Liver (tissue), 9 donors: ENCODE measurements around the gene UPK3A. TPM values are rescaled to one million over a fixed set of nuclear protein-coding genes. Genes with fewer than 3 reads are reported as not detected.

Source experiments
- DNase-seq: peaks from one replicate; pipeline ENCODE4 v3.0.0-alpha.2; 2017; ENCODE audit warnings: low spot score
- H3K27ac ChIP-seq, 2 donors: one replicate each; pipeline ENCODE4 v1.7.0; 2013; ENCODE audit warnings: inconsistent platforms in 2 of 2, low read length in 2 of 2, control low read depth in 1 of 2, low read depth in 1 of 2, mild to moderate bottlenecking in 1 of 2
- H3K27me3 ChIP-seq, 4 donors: one replicate each; pipeline versions ENCODE4 v1.6.1 to v1.7.0; 2013; ENCODE audit warnings: low read length in 3 of 4, inconsistent platforms in 1 of 4, mild to moderate bottlenecking in 1 of 4, moderate library complexity in 1 of 4; ENCODE audit not compliant: control insufficient read depth in 4 of 4, insufficient read depth in 4 of 4
- H3K36me3 ChIP-seq, 4 donors: one replicate each; pipeline versions ENCODE4 v1.6.1 to v1.7.0; 2013; ENCODE audit warnings: low read length in 3 of 4, mild to moderate bottlenecking in 3 of 4, low read depth in 1 of 4, moderate library complexity in 1 of 4; ENCODE audit not compliant: control insufficient read depth in 4 of 4, insufficient read depth in 3 of 4
- H3K4me1 ChIP-seq, 4 donors: one replicate each; pipeline versions ENCODE4 v1.6.1 to v1.7.0; 2013; ENCODE audit warnings: low read length in 3 of 4, mild to moderate bottlenecking in 3 of 4, moderate library complexity in 1 of 4; ENCODE audit not compliant: control insufficient read depth in 4 of 4, insufficient read depth in 4 of 4
- H3K4me3 ChIP-seq, 3 donors: one replicate each; pipeline versions ENCODE4 v1.6.1 to v1.7.0; 2013; ENCODE audit warnings: low read length in 3 of 3, control low read depth in 1 of 3, low read depth in 1 of 3, mild to moderate bottlenecking in 1 of 3
- H3K9ac ChIP-seq, 2 donors: one replicate each; pipeline ENCODE4 v1.7.0; 2013; ENCODE audit warnings: low read length in 2 of 2, mild to moderate bottlenecking in 2 of 2, moderate library complexity in 2 of 2, control low read depth in 1 of 2, low read depth in 1 of 2
- H3K9me3 ChIP-seq, 4 donors: one replicate each; pipeline versions ENCODE4 v1.6.1 to v1.7.0; 2013; ENCODE audit warnings: low read length in 3 of 4; ENCODE audit not compliant: control insufficient read depth in 4 of 4
- CTCF ChIP-seq: fragments of 150-350 bp; IDR thresholded peaks from 2 replicates; pipeline ENCODE4 v1.5.1; 2017; ENCODE audit warnings: improper control_type of control experiment, low read depth, low read length; ENCODE audit not compliant: missing input control
- FOXA1 ChIP-seq: IDR thresholded peaks from 2 replicates; pipeline ENCODE4 v1.6.1; 2016; ENCODE audit warnings: antibody characterized with exemption
- FOXA2 ChIP-seq: IDR thresholded peaks from 2 replicates; pipeline ENCODE4 v1.6.1; 2016; ENCODE audit warnings: antibody characterized with exemption
- GABPA ChIP-seq, 2 donors: IDR thresholded peaks in 1 of 2; conservative IDR thresholded peaks in 1 of 2; 2 replicates each; pipeline ENCODE4 v1.6.1; 2016; ENCODE audit warnings: antibody characterized with exemption in 2 of 2, mild to moderate bottlenecking in 1 of 2, moderate library complexity in 1 of 2
- HNF4A ChIP-seq, 2 donors: conservative IDR thresholded peaks; 2 replicates each; pipeline ENCODE4 v1.6.1; 2016; ENCODE audit warnings: antibody characterized with exemption in 2 of 2, mild to moderate bottlenecking in 2 of 2
- HNF4G ChIP-seq: IDR thresholded peaks from 2 replicates; pipeline ENCODE4 v1.6.1; 2016; ENCODE audit warnings: antibody characterized with exemption
- JUND ChIP-seq, 2 donors: IDR thresholded peaks; 2 replicates each; pipeline ENCODE4 v1.6.1; 2016; ENCODE audit warnings: antibody characterized with exemption in 2 of 2
- RAD21 ChIP-seq, 2 donors: IDR thresholded peaks; 2 replicates each; pipeline ENCODE4 v1.6.1; 2016; ENCODE audit warnings: antibody characterized with exemption in 2 of 2, mild to moderate bottlenecking in 2 of 2
- REST ChIP-seq: IDR thresholded peaks from 2 replicates; pipeline ENCODE4 v1.6.1; 2016; ENCODE audit warnings: antibody characterized with exemption, mild to moderate bottlenecking
- RXRA ChIP-seq, 2 donors: IDR thresholded peaks; 2 replicates each; pipeline ENCODE4 v1.6.1; 2017 to 2018; ENCODE audit warnings: antibody characterized with exemption in 2 of 2, mild to moderate bottlenecking in 1 of 2
- SP1 ChIP-seq: IDR thresholded peaks from 2 replicates; pipeline ENCODE4 v1.6.1; 2018; ENCODE audit warnings: antibody characterized with exemption, mild to moderate bottlenecking
- TAF1 ChIP-seq: conservative IDR thresholded peaks from 2 replicates; pipeline ENCODE4 v1.6.1; 2016; ENCODE audit warnings: antibody characterized with exemption, mild to moderate bottlenecking
- YY1 ChIP-seq: IDR thresholded peaks from 2 replicates; pipeline ENCODE4 v1.6.1; 2016; ENCODE audit warnings: antibody characterized with exemption, mild to moderate bottlenecking
- WGBS: extraction: QIAGEN DNeasy Blood & Tissue Kit; methylation state at CpG from one replicate; pipeline ENCODE4 v1.1.7; 2013; 5-methylcytosine and 5-hydroxymethylcytosine counted together
- polyA plus RNA-seq, 2 donors: library from polyadenylated mRNA; stranded (reverse) in 1 of 2; unstranded in 1 of 2; fragments of 200-250 nt in 1 of 2; fragments of >200 nt in 1 of 2; fragmentation: Nextera tagmentation in 1 of 2; extraction: Ambion mirVana in 1 of 2; gene quantifications; one replicate each; pipeline versions ENCODE4 v1.2.1 to v1.2.3, GENCODE V29; 2013 to 2015
- total RNA-seq, 2 donors: library from RNA; depleted of rRNA; stranded (reverse); fragments of >200 nt; gene quantifications; one replicate each; pipeline ENCODE4 v1.2.3, GENCODE V29; 2014
- TF ChIP-seq, protein P1 (sequence below): IDR thresholded peaks from 2 replicates; pipeline ENCODE4 v1.6.1; 2016; ENCODE audit warnings: antibody characterized with exemption
- TF ChIP-seq, protein P2 (sequence below): IDR thresholded peaks from 2 replicates; pipeline ENCODE4 v1.6.1; 2016; ENCODE audit warnings: antibody characterized with exemption
- donor health status: healthy.
- donor health status: healthy.
- donor health status: healthy.
- donor health status: healthy.
- donor health status: healthy.

Gene UPK3A
- total and polyA plus RNA-seq, 4 donors = 0.42 TPM; not detected in 3

- H3K27me3 ChIP-seq = no peaks in the 10 kb centered on the region
- no peak overlapping the region for H3K4me3 ChIP-seq
- no peak for DNase-seq
- 80% methylated on average over 6 of the region's 6 CpGs for WGBS
- TF ChIP-seq FOXA1 (no peak), RAD21 (IDR thresholded peaks at IDR 0.05) (no peak), HNF4A (conservative IDR thresholded peaks at IDR 0.05) (no peak), TAF1 (no peak), REST (no peak), SP1 (no peak), HNF4G (no peak), GABPA (IDR thresholded peaks at IDR 0.05 in 1 of 2, conservative IDR thresholded peaks at IDR 0.05 in 1 of 2) (no peak), RXRA (IDR thresholded peaks at IDR 0.05) (no peak), JUND (IDR thresholded peaks at IDR 0.05) (no peak), YY1 (no peak)
- TF ChIP-seq, protein P1, sequence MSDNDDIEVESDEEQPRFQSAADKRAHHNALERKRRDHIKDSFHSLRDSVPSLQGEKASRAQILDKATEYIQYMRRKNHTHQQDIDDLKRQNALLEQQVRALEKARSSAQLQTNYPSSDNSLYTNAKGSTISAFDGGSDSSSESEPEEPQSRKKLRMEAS = no peak
- TF ChIP-seq, protein P2, sequence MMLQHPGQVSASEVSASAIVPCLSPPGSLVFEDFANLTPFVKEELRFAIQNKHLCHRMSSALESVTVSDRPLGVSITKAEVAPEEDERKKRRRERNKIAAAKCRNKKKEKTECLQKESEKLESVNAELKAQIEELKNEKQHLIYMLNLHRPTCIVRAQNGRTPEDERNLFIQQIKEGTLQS = no peak
- no peaks in the 10 kb centered on the region for H3K9me3 ChIP-seq
- no peaks in the 10 kb centered on the region for H3K36me3 ChIP-seq
- no peak overlapping the region for H3K27ac ChIP-seq
- peaks cover 16 to 46% (median 30%) of the 10 kb centered on the region in 4 donors for H3K4me1 ChIP-seq
- H3K9ac ChIP-seq = no peak overlapping the region
Observed at GRCh38 chr22:45238957-45239680, 45.6 kb upstream of the UPK3A start.

- Histone ChIP-seq H3K27me3 (no peaks in the 10 kb centered on the region), H3K4me3 (peak overlapping the region in 2 of 3 donors; percentile 77), H3K9ac (no peak overlapping the region), H3K27ac (peak overlapping the region in 1 of 2 donors; percentile 4), H3K4me1 (peaks cover 16 to 46% (median 30%) of the 10 kb centered on the region in 4 donors), H3K36me3 (no peaks in the 10 kb centered on the region), H3K9me3 (no peaks in the 10 kb centered on the region)
- WGBS = 66% methylated on average over 8 of the region's 8 CpGs
- no peak for DNase-seq
- no peak for TF ChIP-seq REST
- TF ChIP-seq, protein P1 = no peak
- no peak for TF ChIP-seq FOXA2
- TF ChIP-seq, protein P2 = no peak
- no peak for TF ChIP-seq HNF4A (conservative IDR thresholded peaks at IDR 0.05)
- TF ChIP-seq RXRA (IDR thresholded peaks at IDR 0.05) = no peak
- no peak for TF ChIP-seq FOXA1
- TF ChIP-seq GABPA (IDR thresholded peaks at IDR 0.05 in 1 of 2, conservative IDR thresholded peaks at IDR 0.05 in 1 of 2) = no peak
- TF ChIP-seq CTCF = no peak
- no peak for TF ChIP-seq TAF1
Observed at GRCh38 chr22:45239681-45240051, 45.1 kb upstream of the UPK3A start.
